Prostate gland (tissue), 2 donors: ENCODE measurements around the gene USP32.
"Not testable (repeated sequence)": the region's sequence is repeated elsewhere in the genome, so short reads cannot be mapped to it uniquely, and the experiment has no call there.

ENCODE experiments used
- CTCF ChIP-seq, 4 experiments: fragments of 200-600 bp in 2 of 4; fragments of 450-650 bp in 2 of 4; sonication (generic) in 2 of 4; IDR thresholded peaks; 1 replicate in 3 of 4; 2 replicates in 1 of 4; pipeline ENCODE4 v1.5.1; 2016 to 2019; ENCODE audit warnings: antibody characterized with exemption in 4 of 4, mild to moderate bottlenecking in 2 of 4, moderate library complexity in 2 of 4
- POLR2AphosphoS5 ChIP-seq: sonication (generic); formaldehyde crosslinking; IDR thresholded peaks from one replicate; pipeline ENCODE4 v1.6.1; 2017; ENCODE audit warnings: antibody characterized with exemption

- not testable (repeated sequence) for TF ChIP-seq CTCF (IDR thresholded peaks at IDR 0.05); POLR2AphosphoS5
Observed at GRCh38 chr17:60333072-60333471, 58.9 kb downstream of the USP32 start.
